NOMO-1 treated with dmso at 0.1 percent for 144 hours (cell line): ENCODE measurements around the gene YIF1A.
A peak's percentile ranks its signal among the peaks of the same experiment; 100 is the strongest.
"Not testable (repeated sequence)": the region's sequence is repeated elsewhere in the genome, so short reads cannot be mapped to it uniquely, and the experiment has no call there.

ENCODE experiments used
- DNase-seq: peaks from one replicate; lab custom pipeline; 2025; ENCODE audit not compliant: unreplicated experiment; lab: John Stamatoyannopoulos, UW

YIF1A gene

GRCh38 chr11:66271816-66272215, 17.1 kb downstream of the YIF1A start:
- no peak for DNase-seq

GRCh38 chr11:66268952-66269905, 19.7 kb downstream of the YIF1A start:
- DNase-seq: peak; percentile 65

DNA sequence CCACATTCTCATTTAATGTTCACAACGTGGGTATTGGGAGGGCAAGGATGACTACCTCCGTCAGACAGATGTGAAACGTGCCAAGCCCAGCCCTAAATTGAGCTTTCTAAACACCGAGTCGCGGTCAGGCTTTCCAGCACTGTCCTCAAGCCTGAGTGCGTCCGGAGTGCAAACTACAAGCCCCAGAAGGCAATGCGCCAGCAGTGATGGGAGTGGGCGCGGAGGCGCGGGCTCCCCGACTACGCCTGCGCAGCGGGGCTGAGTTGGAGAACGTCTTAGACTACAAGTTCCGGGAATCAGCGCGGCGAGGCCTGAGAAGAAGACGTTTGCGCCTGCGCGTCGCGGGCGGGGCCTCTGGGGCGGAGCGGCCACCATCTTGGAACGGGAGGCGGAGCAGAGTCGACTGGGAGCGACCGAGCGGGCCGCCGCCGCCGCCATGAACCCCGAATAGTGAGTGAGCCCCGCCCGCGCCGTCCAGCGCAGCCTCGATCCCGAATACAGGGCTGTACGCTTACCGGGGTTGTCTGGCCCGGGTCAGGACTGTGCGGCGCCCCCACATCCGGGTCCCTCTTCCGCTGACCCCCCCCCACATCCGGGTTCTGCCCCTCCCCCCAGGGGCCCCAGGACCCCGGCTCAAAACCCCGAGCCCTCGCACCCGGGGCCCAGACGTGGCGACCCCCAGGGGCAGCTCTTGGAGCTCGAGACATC, 20.5 kb downstream of the YIF1A start, which contains the start of gene RAB1B:
Gene RAB1B, plus strand, starts transcription at position 396 of the 708 bp plus-strand sequence. Its CDS starts 41 bp downstream, at position 437.
- peak; percentile 98 for DNase-seq

GRCh38 chr11:66267379-66268243, 21.3 kb downstream of the YIF1A start:
- DNase-seq: peak; percentile 46

DNA sequence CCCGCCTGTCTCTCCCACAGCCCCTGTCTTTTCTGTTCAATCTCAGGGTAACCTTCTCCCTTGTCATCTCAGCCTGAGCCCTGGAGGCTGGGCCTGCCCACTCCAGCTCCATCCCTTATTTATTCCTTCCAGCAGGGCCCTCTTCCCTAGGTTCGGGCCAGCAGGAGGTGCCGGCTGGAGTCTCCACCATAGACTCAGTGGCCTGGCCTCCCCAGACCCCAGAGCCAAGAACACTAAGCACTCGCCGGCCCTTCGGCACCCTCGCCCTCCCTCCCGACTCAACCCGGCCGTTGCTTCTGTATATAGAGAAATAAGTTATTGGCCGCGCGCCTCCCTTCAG, 21.9 kb downstream of the YIF1A start:
- no peak for DNase-seq

DNA sequence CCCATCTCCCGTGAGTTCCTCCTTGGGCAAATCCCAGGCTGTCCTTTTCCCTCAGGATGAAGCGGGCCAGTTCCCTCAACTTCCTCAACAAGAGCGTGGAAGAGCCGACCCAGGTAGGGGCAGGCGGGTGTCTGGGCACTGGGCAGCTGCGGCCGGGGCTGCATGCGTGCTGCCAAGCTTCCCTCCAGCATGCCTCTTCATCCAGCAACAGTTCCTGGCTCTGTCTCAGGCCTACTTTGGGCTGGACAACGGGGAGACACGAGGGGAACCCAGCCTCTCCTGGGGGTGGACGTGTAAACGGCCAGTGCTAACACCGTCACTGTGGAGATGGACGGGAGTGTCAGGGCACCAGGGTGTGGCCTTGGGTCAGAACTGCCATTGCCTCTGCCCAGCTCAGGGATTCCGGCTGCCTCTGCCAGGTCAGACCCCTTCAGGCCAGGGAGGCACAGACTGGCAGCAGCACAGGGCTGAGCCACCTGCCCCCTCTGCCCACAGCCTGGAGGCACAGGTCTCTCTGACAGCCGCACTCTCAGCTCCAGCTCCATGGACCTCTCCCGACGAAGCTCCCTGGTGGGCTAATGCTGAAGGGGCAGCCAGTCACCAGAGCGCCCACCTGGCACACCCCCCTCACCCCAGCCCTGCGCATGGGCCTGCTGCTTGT, 22.4 kb downstream of the YIF1A start:
- DNase-seq: no peak

GRCh38 chr11:66265531-66266377, 23.2 kb downstream of the YIF1A start:
- no peak for DNase-seq

DNA sequence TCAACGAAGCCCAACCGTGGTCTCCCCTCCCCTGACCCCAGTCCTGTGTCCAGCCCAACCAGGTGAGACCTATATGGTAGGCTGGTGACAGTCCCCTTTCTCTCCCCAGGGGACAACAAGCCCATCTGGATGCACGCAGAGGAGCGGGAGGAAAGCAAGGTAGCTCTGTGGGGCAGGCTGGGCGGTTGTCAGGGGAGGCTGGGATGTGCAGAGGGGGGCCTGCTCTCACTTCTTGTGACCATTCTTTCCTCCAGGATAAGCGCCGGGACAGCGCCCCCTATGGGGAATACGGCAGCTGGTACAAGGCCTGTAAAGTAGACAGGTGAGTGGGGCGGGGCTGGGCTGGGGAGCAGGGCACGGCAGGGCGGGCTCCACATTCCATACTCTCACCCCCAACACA, 24.0 kb downstream of the YIF1A start:
- no peak for DNase-seq

GRCh38 chr11:66264383-66264782, 24.6 kb downstream of the YIF1A start:
- no peak for DNase-seq

GRCh38 chr11:66263785-66264184, 25.2 kb downstream of the YIF1A start:
- DNase-seq: no peak

- DNase-seq: no peak
Measured at GRCh38 chr11:66263231-66263630, 25.7 kb downstream of the YIF1A start.

DNA sequence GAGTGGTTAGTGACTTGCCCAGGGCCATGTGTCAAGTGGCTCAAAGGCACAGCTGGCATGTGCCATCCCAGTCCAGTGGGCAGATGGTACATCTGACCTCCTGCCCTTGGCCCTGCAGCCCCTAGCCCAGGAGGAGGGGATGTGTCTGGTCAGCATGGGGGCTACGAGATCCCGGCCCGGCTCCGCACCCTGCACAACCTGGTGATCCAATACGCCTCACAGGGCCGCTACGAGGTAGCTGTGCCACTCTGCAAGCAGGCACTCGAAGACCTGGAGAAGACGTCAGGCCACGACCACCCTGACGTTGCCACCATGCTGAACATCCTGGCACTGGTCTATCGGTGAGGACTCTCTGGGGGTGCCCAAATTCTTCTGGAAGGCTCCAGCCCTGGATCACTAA, 26.2 kb downstream of the YIF1A start:
- no peak for DNase-seq

DNA sequence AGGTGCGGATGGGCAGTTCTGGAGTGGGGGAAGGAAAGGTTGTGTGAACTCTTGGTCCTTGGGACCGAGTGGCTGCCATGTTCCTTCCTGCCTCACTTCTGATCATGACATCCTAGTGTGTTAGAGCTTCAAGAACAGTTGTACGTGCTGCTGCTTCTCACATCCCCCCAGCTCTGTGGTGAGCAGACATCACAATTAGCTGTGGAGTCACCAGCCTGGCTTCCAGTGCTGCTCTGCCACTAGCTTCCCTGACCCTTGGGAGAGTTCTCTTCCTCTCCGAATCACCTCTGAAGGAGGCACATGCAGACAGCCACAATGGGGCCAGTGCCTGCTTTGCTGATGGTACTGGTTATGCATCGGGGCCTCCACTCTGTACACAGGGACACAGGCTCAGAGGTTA, 26.8 kb downstream of the YIF1A start:
- DNase-seq: no peak

DNA sequence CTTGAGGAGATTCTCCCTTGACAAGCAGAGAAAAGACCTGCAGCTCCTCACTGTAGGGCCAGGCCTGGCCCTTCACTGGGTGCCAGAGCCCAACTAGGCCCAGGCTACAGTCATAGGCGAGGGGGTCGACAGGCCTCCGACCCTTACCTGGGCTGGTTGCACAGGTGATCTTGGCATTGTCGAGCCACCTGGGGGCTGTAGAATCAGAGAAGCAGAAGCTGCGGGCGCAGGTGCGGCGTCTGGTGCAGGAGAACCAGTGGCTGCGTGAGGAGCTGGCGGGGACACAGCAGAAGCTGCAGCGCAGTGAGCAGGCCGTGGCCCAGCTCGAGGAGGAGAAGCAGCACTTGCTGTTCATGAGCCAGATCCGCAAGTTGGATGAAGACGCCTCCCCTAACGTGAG, 27.4 kb downstream of the YIF1A start:
- no peak for DNase-seq

DNA sequence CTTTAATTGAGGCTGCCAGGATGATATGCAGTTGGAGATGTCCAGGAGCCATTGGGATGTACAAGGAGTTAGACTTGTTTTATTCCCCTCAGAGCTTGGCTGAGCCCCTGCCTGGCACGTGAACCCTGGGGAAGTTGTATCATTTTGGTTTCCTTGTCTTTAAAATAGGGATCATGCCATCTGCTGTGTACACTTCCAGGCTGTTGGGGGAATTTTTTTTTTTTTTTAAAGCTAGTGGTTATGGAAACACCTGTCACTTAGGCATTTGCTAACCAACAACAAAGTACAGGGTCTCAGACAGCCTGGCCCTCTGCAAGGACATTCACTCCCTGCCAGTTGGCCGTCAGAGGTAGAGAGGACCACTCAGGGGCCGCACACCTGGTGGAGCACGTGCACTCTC, 29.0 kb downstream of the YIF1A start:
- DNase-seq: no peak

- no peak for DNase-seq
Measured at GRCh38 chr11:66259225-66259624, 29.7 kb downstream of the YIF1A start.

DNA sequence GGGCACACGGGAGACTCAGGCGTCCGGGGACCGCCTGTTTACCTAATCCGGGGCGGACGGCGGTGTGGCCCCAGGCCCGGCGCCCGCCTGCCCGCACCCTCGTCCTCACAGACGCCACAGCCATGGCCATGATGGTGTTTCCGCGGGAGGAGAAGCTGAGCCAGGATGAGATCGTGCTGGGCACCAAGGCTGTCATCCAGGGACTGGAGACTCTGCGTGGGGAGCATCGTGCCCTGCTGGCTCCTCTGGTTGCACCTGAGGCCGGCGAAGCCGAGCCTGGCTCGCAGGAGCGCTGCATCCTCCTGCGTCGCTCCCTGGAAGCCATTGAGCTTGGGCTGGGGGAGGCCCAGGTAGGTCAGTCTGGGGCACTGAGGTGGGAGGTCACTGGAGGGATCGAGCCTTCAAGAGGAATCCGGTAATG, 30.5 kb downstream of the YIF1A start:
- no peak for DNase-seq

DNA sequence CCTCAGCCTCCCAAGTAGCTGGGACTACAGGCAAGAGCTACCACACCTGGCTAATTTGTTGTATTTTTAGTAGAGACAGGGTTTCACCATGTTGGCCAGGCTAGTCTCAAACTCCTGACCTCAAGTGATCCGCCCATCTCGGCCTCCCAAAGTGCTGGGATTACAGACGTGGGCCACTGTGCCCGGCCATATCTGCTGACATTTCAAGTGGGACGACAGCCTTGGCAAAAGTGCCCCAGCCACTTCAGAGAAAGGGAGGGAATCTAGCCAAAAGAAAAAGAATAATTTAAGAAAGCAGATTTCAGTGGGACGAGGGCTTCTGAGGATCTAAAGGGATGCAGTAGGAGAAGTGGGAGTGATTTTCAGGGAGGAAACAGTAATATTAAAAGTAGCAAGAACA, 35.9 kb downstream of the YIF1A start:
- DNase-seq: not testable (repeated sequence)

DNA sequence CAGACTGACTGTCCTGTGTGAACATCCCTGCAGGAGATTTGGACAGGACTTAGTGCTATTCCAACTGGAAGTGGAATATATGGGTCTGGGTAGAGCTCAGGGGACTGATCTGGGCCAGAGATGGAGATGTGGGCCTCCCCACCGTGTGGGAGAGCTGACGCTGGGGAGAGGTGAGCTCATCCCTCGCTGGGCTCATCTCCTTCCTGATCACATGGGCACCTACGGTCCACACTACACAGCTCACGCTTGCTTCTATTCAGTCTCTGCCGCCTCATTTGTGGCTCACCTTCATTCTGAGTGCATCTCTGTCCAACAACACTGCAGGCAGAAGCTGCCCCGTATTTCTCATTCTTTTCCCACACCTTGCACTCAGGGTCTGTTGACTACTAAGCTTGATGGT, 37.1 kb downstream of the YIF1A start:
- DNase-seq: no peak

DNA sequence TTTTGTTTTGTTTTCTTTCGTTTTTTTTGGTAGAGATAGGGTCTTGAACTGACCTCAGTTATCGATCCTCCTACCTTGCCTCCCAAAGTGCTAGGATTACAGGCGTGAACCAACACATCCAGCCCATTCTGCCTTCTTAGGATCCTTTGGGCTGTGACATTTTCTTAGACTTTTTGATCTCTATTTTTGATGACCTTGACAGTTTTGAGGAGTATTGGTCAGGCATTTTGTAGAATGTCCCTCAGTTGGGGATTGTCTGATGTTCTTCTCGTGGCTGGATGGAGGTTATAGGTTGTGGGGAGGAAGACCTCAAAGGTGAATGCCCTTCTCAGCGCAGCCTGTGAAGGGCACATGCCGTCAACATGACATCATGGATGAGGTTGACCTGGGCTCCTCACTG, 40.0 kb downstream of the YIF1A start:
- no peak for DNase-seq
